GM19025 (cell line): ENCODE measurements around the gene PCGF5.
"Not testable (repeated sequence)": the region's sequence is repeated elsewhere in the genome, so short reads cannot be mapped to it uniquely, and the experiment has no call there.

Experiments
- ATAC-seq: cut with Tn5 transposase; IDR thresholded peaks from one replicate; pipeline ENCODE4 v1.9.1; 2021; ENCODE audit warnings: mild to moderate bottlenecking, low read depth, moderate library complexity; ENCODE audit not compliant: unreplicated experiment

Gene PCGF5

GRCh38 chr10:91271886-91272285 is 51.4 kb downstream of the PCGF5 start:
- no peak for ATAC-seq

DNA sequence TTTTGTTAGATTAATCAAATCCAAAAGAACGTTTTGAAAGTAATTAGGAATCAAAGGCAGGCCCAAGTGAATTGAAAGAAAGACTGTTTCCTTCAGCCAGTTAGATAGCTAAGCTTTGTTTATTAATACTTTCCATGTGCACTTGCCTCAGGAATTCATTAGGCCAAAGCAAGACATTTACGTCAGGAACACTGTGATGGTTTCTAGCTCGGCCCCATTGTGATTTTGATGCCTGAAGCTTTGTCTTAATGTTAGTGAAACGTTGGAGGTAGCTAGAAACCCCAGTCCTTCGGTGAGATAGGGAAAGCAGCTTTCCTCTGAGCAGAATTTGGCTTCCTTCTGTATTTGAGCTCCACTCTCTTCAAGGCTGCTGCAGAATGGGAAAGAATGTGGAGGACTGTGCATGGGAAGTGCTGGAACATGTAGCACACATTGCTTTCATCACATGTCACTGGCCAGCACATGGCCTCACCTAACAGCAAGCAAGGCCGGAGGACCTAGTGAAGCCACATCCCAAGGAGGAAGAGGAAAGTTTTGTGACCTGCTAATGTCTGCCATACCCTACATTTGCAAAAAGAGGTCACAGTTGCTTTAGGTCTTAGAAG is 64.1 kb downstream of the PCGF5 start:
- no peak for ATAC-seq

- no peak for ATAC-seq
These were observed 66.1 kb downstream of the PCGF5 start for GRCh38 chr10:91286572-91286971.

DNA sequence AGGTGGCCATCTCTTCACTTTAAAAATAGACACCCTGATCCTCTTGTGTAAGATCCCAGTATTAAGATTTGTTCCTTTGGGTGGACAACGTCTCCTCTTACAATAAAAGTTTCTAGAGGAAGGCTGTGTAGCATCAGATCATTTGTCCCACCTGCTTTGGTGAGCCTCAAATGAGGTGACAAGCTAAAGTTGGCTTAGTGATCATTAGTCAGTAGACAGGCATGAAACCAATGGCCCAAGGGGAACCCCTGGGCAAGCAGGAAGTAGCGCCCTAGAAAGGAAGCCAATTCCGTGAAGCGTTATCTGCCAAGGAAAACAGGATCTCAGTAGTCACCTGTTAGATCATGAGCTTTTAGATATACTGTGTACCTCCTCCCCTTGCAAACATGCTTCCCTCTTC is 66.8 kb downstream of the PCGF5 start:
- no peak for ATAC-seq

DNA sequence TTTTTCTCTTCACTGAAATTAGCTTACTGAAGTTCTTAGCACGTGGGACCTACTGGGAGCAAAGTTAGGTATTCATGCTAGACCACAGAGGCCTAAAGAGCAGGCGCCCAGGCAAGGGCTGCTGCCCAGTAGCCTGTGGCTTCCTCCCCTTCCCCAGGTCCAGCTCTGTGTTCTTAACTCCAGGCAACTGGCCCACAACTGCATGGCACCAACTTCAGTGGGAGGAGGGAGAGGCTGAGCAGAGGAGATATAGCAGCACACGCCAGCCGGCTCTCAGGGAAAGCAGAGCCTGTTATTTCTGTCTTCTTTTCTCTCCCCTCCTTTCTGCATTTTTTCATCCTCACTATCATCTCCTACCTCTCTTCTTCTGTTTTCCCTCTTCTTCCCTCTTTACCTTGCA is 67.4 kb downstream of the PCGF5 start:
- ATAC-seq: no peak

GRCh38 chr10:91289305-91289704 is 68.8 kb downstream of the PCGF5 start:
- no peak for ATAC-seq

DNA sequence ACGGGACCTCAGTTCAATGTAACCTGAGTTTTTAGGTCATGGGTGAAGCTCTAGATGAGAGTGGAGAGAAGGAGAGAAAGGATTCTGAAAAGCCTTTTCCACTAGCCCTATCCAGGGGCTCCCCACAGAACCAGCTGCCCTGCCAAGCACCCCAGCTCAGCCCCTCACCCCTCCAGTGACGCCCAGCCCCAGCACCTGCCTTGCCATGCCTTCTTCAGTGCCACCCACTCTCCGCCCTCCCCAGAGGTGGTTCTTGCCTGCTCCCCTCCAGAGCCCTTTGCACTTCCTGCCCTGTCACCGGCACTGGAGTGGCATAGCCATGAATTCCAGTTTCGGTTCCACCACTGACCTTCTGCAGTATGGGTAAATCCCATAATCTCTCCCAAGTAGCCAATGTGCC is 70.1 kb downstream of the PCGF5 start:
- ATAC-seq: no peak

- ATAC-seq: no peak
These were observed 73.9 kb downstream of the PCGF5 start for GRCh38 chr10:91294134-91294906.

- no peak for ATAC-seq
These were observed 74.9 kb downstream of the PCGF5 start for GRCh38 chr10:91295346-91295745.

DNA sequence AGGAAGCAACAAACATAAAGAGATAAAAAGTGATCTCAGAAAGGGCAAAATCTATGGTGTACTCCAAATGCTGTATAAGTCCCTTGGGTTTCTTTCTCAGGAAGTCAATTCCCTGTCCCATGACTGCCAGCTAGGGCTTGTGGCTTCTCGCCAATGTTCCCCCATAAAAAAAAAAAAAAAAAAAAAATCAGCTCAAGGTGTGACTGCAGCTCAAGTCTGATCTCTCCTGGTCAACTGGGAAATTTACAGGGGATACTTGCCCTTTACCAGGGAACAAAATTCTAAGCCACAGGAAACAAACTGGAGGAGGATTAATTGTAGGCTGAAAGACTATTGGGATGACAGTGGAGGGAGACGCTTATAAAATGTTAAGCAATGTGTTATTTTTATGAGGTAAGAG is 76.0 kb downstream of the PCGF5 start:
- ATAC-seq: no peak

- ATAC-seq: no peak
These were observed 77.9 kb downstream of the PCGF5 start for GRCh38 chr10:91298224-91298871.

DNA sequence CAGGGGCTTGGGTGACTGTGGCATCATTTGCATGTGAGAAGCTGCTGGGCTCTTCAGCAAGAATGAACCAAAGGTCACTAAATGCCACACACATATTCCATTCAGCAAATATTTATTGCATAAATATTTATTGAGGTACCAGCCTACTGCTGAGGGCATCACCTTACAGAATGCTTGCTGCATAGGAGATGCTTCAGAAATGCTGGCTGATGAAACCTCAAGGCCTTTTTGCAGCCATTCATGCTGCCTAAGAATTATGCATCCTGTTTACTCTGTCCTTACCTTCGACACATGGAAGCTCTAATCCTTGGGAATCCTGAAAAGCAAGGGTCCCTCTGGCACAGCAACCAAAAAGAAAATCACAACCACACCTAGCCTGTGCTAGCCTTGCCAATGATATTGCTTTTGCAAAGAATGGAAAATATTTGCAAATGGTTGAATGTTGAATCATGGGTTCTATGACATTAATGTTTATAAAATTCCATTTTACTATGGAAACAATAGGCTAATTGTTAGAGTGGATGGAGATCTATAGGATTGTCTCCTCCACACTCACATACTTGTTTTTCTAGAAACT is 79.6 kb downstream of the PCGF5 start:
- no peak for ATAC-seq

- ATAC-seq: not testable (repeated sequence)
These were observed 82.5 kb downstream of the PCGF5 start for GRCh38 chr10:91302946-91303345.

- not testable (repeated sequence) for ATAC-seq
These were observed 85.5 kb downstream of the PCGF5 start for GRCh38 chr10:91305979-91306378.

GRCh38 chr10:91307489-91307888 is 87.0 kb downstream of the PCGF5 start:
- no peak for ATAC-seq

GRCh38 chr10:91309711-91310110 is 89.2 kb downstream of the PCGF5 start:
- ATAC-seq: no peak

DNA sequence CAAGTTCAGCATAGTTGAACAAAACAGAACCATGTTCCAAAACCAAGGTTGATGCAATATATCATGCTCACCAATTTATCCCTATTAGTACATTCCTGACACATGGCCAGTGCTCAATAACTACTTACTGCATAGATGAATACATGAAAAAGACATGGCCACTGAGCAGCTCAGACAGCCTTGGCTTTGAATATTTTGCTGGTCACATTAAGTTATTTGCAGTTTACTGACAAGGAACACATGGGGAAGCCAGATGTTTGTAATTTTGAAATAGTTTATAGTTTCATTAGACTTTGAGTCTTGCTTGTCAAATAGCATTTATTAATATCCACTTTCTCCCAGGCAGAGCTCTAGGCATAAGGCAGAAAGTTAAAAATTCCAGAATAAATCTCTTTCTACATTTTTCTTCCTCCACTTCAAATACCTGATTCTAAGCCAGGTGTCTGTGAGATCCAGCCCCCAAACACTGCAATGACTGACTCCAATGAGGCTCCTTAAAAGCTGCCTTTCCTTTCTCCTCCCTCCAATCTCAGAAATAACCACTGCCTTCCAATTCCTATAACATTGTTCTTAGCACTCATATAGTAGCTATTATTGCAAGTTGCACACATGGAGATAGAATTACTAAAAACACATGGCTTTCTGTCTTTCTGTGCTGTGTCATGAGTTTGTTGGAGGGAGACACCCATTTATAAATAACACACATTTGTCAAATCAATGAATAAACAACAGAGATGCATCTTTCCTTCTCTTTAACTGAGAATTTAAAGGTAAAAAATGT is 91.3 kb downstream of the PCGF5 start:
- no peak for ATAC-seq

GRCh38 chr10:91312382-91312733 is 91.9 kb downstream of the PCGF5 start:
- ATAC-seq: no peak

DNA sequence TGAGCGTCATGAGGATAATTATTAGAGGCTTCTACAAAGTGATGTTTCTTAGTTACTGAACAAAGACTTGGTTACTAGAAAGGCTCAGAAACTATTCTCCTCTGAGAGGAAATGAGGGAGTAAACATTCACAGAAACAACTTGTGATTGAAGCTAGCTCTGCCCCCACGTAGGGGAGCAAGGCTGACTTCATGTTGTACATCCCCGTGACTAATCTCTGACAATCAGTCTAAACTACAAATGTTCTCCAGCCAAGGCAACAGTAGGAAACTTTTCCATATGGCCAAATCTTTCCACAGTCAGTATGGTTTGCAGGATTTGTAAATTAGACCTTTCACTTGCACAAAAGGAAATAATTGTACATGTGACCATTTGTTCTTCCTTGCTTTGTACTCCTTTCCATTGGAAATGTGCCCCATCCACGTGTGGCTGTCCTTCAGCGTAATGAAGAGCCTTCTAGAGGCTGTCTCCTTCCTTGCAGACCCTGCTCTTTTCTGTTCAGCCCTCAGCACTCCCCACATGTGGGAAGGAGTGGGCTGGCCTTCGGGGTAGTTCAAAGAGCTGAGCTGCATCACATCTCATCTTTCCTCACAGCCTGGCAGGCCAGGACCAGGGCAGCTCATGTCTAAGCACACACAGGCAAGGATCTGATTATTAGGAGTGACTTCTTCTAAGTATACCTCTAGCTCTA is 93.5 kb downstream of the PCGF5 start:
- no peak for ATAC-seq

DNA sequence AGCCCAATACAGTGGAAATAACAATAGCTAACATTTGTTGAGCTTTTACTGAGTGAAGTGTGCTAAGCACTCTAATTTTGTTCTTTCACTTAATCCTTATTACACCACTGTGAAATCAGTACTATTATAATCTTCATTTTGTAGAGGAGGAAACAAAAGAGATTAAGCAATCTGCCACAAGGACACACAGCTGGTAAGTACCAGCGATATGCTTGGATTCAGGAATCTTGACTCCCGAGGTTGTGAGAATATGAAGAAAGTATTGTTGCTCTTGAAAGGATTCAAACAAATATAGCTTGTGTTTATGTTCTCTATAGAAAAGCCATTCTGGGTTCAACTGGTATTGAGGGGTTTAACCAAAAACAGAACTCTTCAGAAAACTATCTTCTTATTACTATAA is 96.0 kb downstream of the PCGF5 start:
- ATAC-seq: no peak
